Panc1 (cell line): ENCODE data around the gene ABI3BP.

Source experiments
- CTCF ChIP-seq: fragments of 450-650 bp; IDR thresholded peaks from 2 replicates; pipeline ENCODE4 v1.5.1; 2017; ENCODE audit warnings: mild to moderate bottlenecking
- POLR2AphosphoS5 ChIP-seq: IDR thresholded peaks from 2 replicates; pipeline ENCODE4 v1.6.1; 2012; ENCODE audit warnings: mild to moderate bottlenecking, low read depth, low read length, moderate library complexity
- REST ChIP-seq, 2 experiments: IDR thresholded peaks; 2 replicates each; pipeline ENCODE4 v1.6.1; 2011 to 2012; ENCODE audit warnings: low read depth in 2 of 2, control low read depth in 1 of 2, low read length in 1 of 2, mild to moderate bottlenecking in 1 of 2, moderate library complexity in 1 of 2; ENCODE audit not compliant: insufficient read depth in 1 of 2
- SIN3A ChIP-seq: IDR thresholded peaks from 2 replicates; pipeline ENCODE4 v1.6.1; 2012; ENCODE audit warnings: low read depth, mild to moderate bottlenecking, low read length, moderate library complexity, borderline replicate concordance; ENCODE audit not compliant: insufficient read depth

GRCh38 chr3:100968932-100969906 is 24.0 kb downstream of the ABI3BP start:
- no peak for TF ChIP-seq CTCF
- TF ChIP-seq REST (IDR thresholded peaks at IDR 0.05; ENCODE audit: insufficient read depth in 1 of 2, low read depth in 2 of 2, low read length in 1 of 2): no peak
- TF ChIP-seq POLR2AphosphoS5: no peak
- no peak for TF ChIP-seq SIN3A
